Endothelial cell of umbilical vein (primary cell): Measurements from ENCODE around the gene ROPN1. TPM values are rescaled to one million over a fixed set of nuclear protein-coding genes. Genes with fewer than 3 reads are reported as not detected.

Source experiments
- BruUV-seq: library from RNA; stranded (reverse); fragments of 400-500 nt; replicated peaks from 2 replicates; lab custom pipeline; 2021; lab: Mats Ljungman, UMichigan
- CTCF ChIA-PET: fragments of 300-600, 350-600 bp; sonication (Branson Sonifier 250); formaldehyde crosslinking; loops from one replicate; lab custom pipeline; 2021; ENCODE audit warnings: antibody characterized with exemption, inconsistent platforms; lab: Charles Lee
- POLR2A ChIA-PET: fragments of 300-600, 350-600 bp; sonication (Branson Sonifier 250); formaldehyde crosslinking; loops from one replicate; lab custom pipeline; 2021; ENCODE audit warnings: antibody characterized with exemption, inconsistent platforms; lab: Charles Lee
- DNase-seq: peaks from one replicate; pipeline ENCODE4 v3.0.0-alpha.2; 2011; ENCODE audit warnings: low read depth, low spot score
- FAIRE-seq: peaks from 2 replicates; lab custom pipeline; 2011; peaks lifted over from hg19 to GRCh38; lab: Jason Lieb, UNC
- H2AFZ ChIP-seq: 2 replicates; pipeline ENCODE4 v1.6.0; 2012; ENCODE audit warnings: low read depth, low read length, control low read depth, inconsistent platforms
- H3K27ac ChIP-seq: 2 replicates; pipeline ENCODE4 v1.5.1; 2011; ENCODE audit warnings: low read depth, mild to moderate bottlenecking, control low read depth, low read length, moderate library complexity; ENCODE audit not compliant: insufficient read depth
- H3K27me3 ChIP-seq, 2 experiments: 2 replicates each; pipeline versions ENCODE4 v1.6.0 to v1.6.1; 2011; ENCODE audit warnings: low read length in 2 of 2, mixed read lengths in 1 of 2; ENCODE audit not compliant: control insufficient read depth in 2 of 2, insufficient read depth in 2 of 2
- H3K36me3 ChIP-seq, 2 experiments: 2 replicates in 1 of 2; 3 replicates in 1 of 2; pipeline ENCODE4 v1.5.1; 2011; ENCODE audit warnings: low read length in 2 of 2, mild to moderate bottlenecking in 1 of 2, moderate library complexity in 1 of 2; ENCODE audit not compliant: control insufficient read depth in 2 of 2, insufficient read depth in 2 of 2; ENCODE audit errors: extremely low read depth in 1 of 2
- H3K4me1 ChIP-seq: 3 replicates; pipeline ENCODE4 v1.5.1; 2011; ENCODE audit warnings: mild to moderate bottlenecking, low read length; ENCODE audit not compliant: control insufficient read depth, insufficient read depth; ENCODE audit errors: extremely low read depth
- H3K4me2 ChIP-seq: 2 replicates; pipeline ENCODE4 v1.6.1; 2011; ENCODE audit warnings: low read length, control low read depth, mixed read lengths; ENCODE audit not compliant: insufficient read depth
- H3K4me3 ChIP-seq, 3 experiments: fragments of 200-600 bp in 1 of 3; sonication (generic), shearing (Covaris generic) in 1 of 3; replicated peaks in 1 of 3; 2 replicates each; pipeline ENCODE4 v1.5.1; 2011 to 2016; ENCODE audit warnings: control low read depth in 3 of 3, low read length in 3 of 3, mild to moderate bottlenecking in 2 of 3, inconsistent platforms in 1 of 3, low read depth in 1 of 3, moderate library complexity in 1 of 3; ENCODE audit not compliant: insufficient read depth in 1 of 3
- H3K79me2 ChIP-seq: 2 replicates; pipeline ENCODE4 v1.6.0; 2012; ENCODE audit warnings: low read length, inconsistent platforms; ENCODE audit not compliant: control insufficient read depth, insufficient read depth
- H3K9ac ChIP-seq: replicated peaks from 2 replicates; pipeline ENCODE3; 2011; ENCODE audit warnings: low read length, control low read depth; ENCODE audit not compliant: insufficient read depth; ENCODE audit errors: extremely low read depth
- H3K9me1 ChIP-seq: replicated peaks from 3 replicates; pipeline ENCODE4 v1.6.0; 2011; ENCODE audit warnings: mild to moderate bottlenecking, low read length; ENCODE audit not compliant: control insufficient read depth, insufficient read depth; ENCODE audit errors: extremely low read depth
- H3K9me3 ChIP-seq: replicated peaks from 2 replicates; pipeline ENCODE4 v1.5.1; 2012; ENCODE audit warnings: low read length, inconsistent platforms; ENCODE audit not compliant: control insufficient read depth, insufficient read depth
- H4K20me1 ChIP-seq: replicated peaks from 2 replicates; pipeline ENCODE3; 2011; ENCODE audit warnings: mild to moderate bottlenecking, low read length; ENCODE audit not compliant: control insufficient read depth, insufficient read depth; ENCODE audit errors: extremely low read depth
- CTCF ChIP-seq, 2 donors: IDR thresholded peaks; 1 replicate in 1 of 2; 2 replicates in 1 of 2; pipeline ENCODE4 v1.5.1; 2011; ENCODE audit warnings: low read length in 2 of 2, mild to moderate bottlenecking in 2 of 2, moderate library complexity in 2 of 2, control low read depth in 1 of 2, inconsistent platforms in 1 of 2, low read depth in 1 of 2; ENCODE audit not compliant: insufficient read depth in 1 of 2; ENCODE audit errors: extremely low read depth in 1 of 2
- EZH2 ChIP-seq: IDR thresholded peaks from 2 replicates; pipeline ENCODE4 v1.6.1; 2012; ENCODE audit warnings: borderline replicate concordance, low read depth, mild to moderate bottlenecking, moderate library complexity, low read length, inconsistent platforms; ENCODE audit not compliant: severe bottlenecking
- FOS ChIP-seq: IDR thresholded peaks from 2 replicates; pipeline ENCODE4 v1.6.1; 2011; ENCODE audit warnings: mild to moderate bottlenecking, low read length, moderate library complexity, borderline replicate concordance; ENCODE audit not compliant: insufficient read depth
- GATA2 ChIP-seq: IDR thresholded peaks from 2 replicates; pipeline ENCODE4 v1.7.0; 2011; ENCODE audit warnings: low read depth, mild to moderate bottlenecking, moderate library complexity, mixed read lengths, low read length; ENCODE audit not compliant: insufficient read length, insufficient read depth
- JUN ChIP-seq: IDR thresholded peaks from 2 replicates; pipeline ENCODE4 v1.6.1; 2011; ENCODE audit warnings: borderline replicate concordance, low read depth; ENCODE audit not compliant: insufficient read length, insufficient read depth
- MAX ChIP-seq: IDR thresholded peaks from 2 replicates; pipeline ENCODE4 v1.6.1; 2011; ENCODE audit not compliant: insufficient read depth, insufficient read length
- MYC ChIP-seq: IDR thresholded peaks from one replicate; pipeline ENCODE4 v1.6.1; 2011; ENCODE audit warnings: mild to moderate bottlenecking, low read depth, low read length
- POLR2A ChIP-seq: IDR thresholded peaks from 2 replicates; pipeline ENCODE4 v1.6.1; 2012; ENCODE audit warnings: low read depth, mild to moderate bottlenecking, control low read depth, low read length
- POLR2AphosphoS5 ChIP-seq: IDR thresholded peaks from 2 replicates; pipeline ENCODE4 v1.6.1; 2012; ENCODE audit warnings: low read depth, mild to moderate bottlenecking, control low read depth, low read length, moderate library complexity; ENCODE audit not compliant: insufficient read depth
- dilution Hi-C: fragments of 300-500 bp; cut with MboI; formaldehyde crosslinking; loops from one replicate; pipeline ENCODE4 v1.15.0; 2019; ENCODE audit warnings: low sequenced_read_pairs; ENCODE audit not compliant: extremely low pct_ligation_motif_present
- intact Hi-C: fragments of 100-400 bp; cut with micrococcal nuclease; formaldehyde crosslinking; loops from one replicate; pipeline ENCODE4 v1.10.0; 2022
- polyA plus RNA-seq, 4 experiments: library from polyadenylated mRNA; depleted of rRNA in 3 of 4; stranded (reverse) in 3 of 4; unstranded in 1 of 4; fragments of >200 nt; gene quantifications; 2 replicates each; pipeline versions ENCODE4 v1.2.1 to v1.2.3, GENCODE V29; 2011 to 2012; ENCODE audit warnings: missing spikeins in 1 of 4
- total RNA-seq: library from RNA; stranded (reverse); gene quantifications from 2 replicates; pipeline ENCODE4 v1.2.3, GENCODE V29; 2021

Gene ROPN1
- total and polyA plus RNA-seq, 2 donors (not counting 3 experiments of a cell fraction or from before 2014, with no cell fraction given), result not detected

- Histone ChIP-seq H3K27me3 (no peaks in the 10 kb centered on the region), H3K36me3 (peaks cover 7 to 14% of the 10 kb centered on the region in 2 experiments), H3K9me1 (no peaks in the 10 kb centered on the region), H4K20me1 (no peaks in the 10 kb centered on the region), H3K4me3 (no peak overlapping the region), H3K4me2 (no peak overlapping the region), H3K79me2 (no peaks in the 10 kb centered on the region), H3K4me1 (no peaks in the 10 kb centered on the region), H3K9me3 (no peaks in the 10 kb centered on the region), H3K27ac (no peak overlapping the region), H2AFZ (no peak overlapping the region), H3K9ac (no peak overlapping the region)
- intact Hi-C loops (no loop called here), dilution Hi-C loops (no loop called here)
- no TSS peak for BruUV-seq
- TF ChIP-seq JUN (no peak), CTCF (IDR thresholded peaks at IDR 0.05; ENCODE audit: extremely low read depth in 1 of 2, insufficient read depth in 1 of 2, low read depth in 1 of 2, low read length in 2 of 2) (no peak), MYC (no peak), EZH2 (no peak), GATA2 (no peak), FOS (no peak), POLR2AphosphoS5 (no peak), MAX (no peak), POLR2A (no peak)
- DNase-seq, result no peak
- no peak for FAIRE-seq
- CTCF ChIA-PET, result no interaction called here
- POLR2A ChIA-PET, result no interaction called here
These were observed 42.3 kb downstream of the ROPN1 start for GRCh38 chr3:123949641-123950040.
